GM18909 (cell line): ENCODE measurements around the gene TMEM260.
"Not testable (repeated sequence)": the region's sequence is repeated elsewhere in the genome, so short reads cannot be mapped to it uniquely, and the experiment has no call there.

Source experiments
- ATAC-seq: cut with Tn5 transposase; IDR thresholded peaks from one replicate; pipeline ENCODE4 v1.9.1; 2021; ENCODE audit warnings: mild to moderate bottlenecking; ENCODE audit not compliant: unreplicated experiment, poor library complexity

Gene TMEM260

GRCh38 chr14:56666294-56666693 is 86.7 kb downstream of the TMEM260 start:
- ATAC-seq: no peak

- ATAC-seq: no peak
Measured at GRCh38 chr14:56666716-56667115, 87.1 kb downstream of the TMEM260 start.

- ATAC-seq: not testable (repeated sequence)
Measured at GRCh38 chr14:56667290-56667689, 87.7 kb downstream of the TMEM260 start.

GRCh38 chr14:56676042-56676441 is 96.4 kb downstream of the TMEM260 start:
- no peak for ATAC-seq

- ATAC-seq: no peak
Measured at GRCh38 chr14:56678838-56679237, 99.2 kb downstream of the TMEM260 start.

- ATAC-seq: no peak
Measured at GRCh38 chr14:56686416-56686815, 106.8 kb downstream of the TMEM260 start.

- ATAC-seq: no peak
Measured at GRCh38 chr14:56687123-56687522, 107.5 kb downstream of the TMEM260 start.

GRCh38 chr14:56694609-56695008 is 115.0 kb downstream of the TMEM260 start:
- no peak for ATAC-seq

GRCh38 chr14:56695216-56695615 is 115.6 kb downstream of the TMEM260 start:
- ATAC-seq: not testable (repeated sequence)
